ENCODE data around the gene GPR85.

The GPR85 gene

DNA sequence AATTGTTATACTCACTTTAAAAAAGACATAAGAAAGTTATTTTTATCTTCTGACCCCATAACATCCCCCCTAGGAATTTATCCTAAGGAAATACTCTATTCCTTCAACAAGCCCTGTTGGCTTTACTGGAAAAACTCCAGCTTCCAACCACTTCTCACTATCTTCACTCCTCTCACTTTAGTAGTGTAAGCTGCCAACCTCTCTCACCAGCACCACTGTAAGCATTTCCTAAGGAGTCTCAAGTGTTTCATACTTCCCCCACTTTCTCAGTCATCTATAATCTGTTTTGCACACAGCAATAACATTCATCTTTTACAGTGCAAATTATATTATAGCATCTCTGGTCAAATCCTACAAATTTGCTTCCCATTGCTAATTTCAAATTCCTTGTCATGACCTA, 45.8 kb downstream of the GPR85 start:
- Histone ChIP-seq H3K27me3 (ENCODE audit: control insufficient read depth, insufficient read depth, low read length) (no peaks in the 10 kb centered on the region), H3K4me3 (ENCODE audit: low read depth, low read length) (no peak overlapping the region), H3K9me3 (ENCODE audit: control insufficient read depth, insufficient read depth, low read length) (no peaks in the 10 kb centered on the region), H3K4me1 (ENCODE audit: control insufficient read depth, insufficient read depth, low read length) (peaks cover 5% of the 10 kb centered on the region), H3K36me3 (ENCODE audit: control insufficient read depth, insufficient read depth, low read length) (no peaks in the 10 kb centered on the region), H3K9ac (ENCODE audit: low read depth, low read length) (no peak overlapping the region)

DNA sequence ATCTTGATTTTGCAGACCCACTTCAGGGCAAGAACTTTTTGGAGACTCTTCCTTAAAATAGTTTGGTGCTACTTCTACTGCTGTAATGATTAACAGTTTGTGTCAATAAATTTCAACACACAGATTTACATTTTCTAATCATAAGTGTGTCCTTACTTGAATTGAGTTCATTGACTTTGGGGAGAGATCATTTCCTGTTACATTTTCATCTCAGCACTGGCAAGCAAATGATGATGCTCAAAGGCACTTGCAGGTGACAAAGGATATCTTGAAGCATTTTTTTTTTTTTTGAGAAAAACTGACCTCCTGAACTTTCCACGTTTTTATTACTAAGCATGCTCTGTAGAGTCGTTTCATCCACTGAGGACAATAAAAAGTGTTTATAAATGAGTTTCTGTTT, 52.7 kb downstream of the GPR85 start:
- no peak overlapping the region for H3K9ac ChIP-seq (ENCODE audit: low read depth, low read length)
- no peaks in the 10 kb centered on the region for H3K4me1 ChIP-seq (ENCODE audit: control insufficient read depth, insufficient read depth, low read length)
- H3K9me3 ChIP-seq (ENCODE audit: control insufficient read depth, insufficient read depth, low read length), result no peaks in the 10 kb centered on the region
- no peak overlapping the region for H3K4me3 ChIP-seq (ENCODE audit: low read depth, low read length)
- no peaks in the 10 kb centered on the region for H3K27me3 ChIP-seq (ENCODE audit: control insufficient read depth, insufficient read depth, low read length)
- no peaks in the 10 kb centered on the region for H3K36me3 ChIP-seq (ENCODE audit: control insufficient read depth, insufficient read depth, low read length)

All from iPS-15b (cell line).